GM21526 (cell line): ENCODE measurements around the gene TMEM26.

Experiments
- ATAC-seq: cut with Tn5 transposase; IDR thresholded peaks from one replicate; pipeline ENCODE4 v1.9.1; 2021; ENCODE audit warnings: moderate library complexity; ENCODE audit not compliant: unreplicated experiment, low FRiP score

Gene TMEM26

GRCh38 chr10:61452655-61453641, at the start of gene TMEM26:
Gene TMEM26, minus strand, starts transcription at chr10:61453381. Its CDS starts 300 bp downstream, at chr10:61453081.
- ATAC-seq = no peak

GRCh38 chr10:61500460-61500859, 47.3 kb upstream of the TMEM26 start:
- ATAC-seq = no peak

- ATAC-seq = no peak
These were observed 39.3 kb upstream of the TMEM26 start for GRCh38 chr10:61492364-61492995.

- ATAC-seq = no peak
These were observed 34.3 kb upstream of the TMEM26 start for GRCh38 chr10:61487506-61487905.

- ATAC-seq = no peak
These were observed 33.7 kb upstream of the TMEM26 start for GRCh38 chr10:61486738-61487396.

GRCh38 chr10:61486251-61486650, 33.1 kb upstream of the TMEM26 start:
- ATAC-seq = no peak

GRCh38 chr10:61481597-61481996, 28.4 kb upstream of the TMEM26 start:
- ATAC-seq = no peak

- ATAC-seq = no peak
These were observed 27.0 kb upstream of the TMEM26 start for GRCh38 chr10:61480208-61480607.

- no peak for ATAC-seq
These were observed 25.6 kb upstream of the TMEM26 start for GRCh38 chr10:61478621-61479312.

GRCh38 chr10:61477451-61477850, 24.3 kb upstream of the TMEM26 start:
- ATAC-seq = no peak

GRCh38 chr10:61476529-61476928, 23.3 kb upstream of the TMEM26 start:
- no peak for ATAC-seq

GRCh38 chr10:61475449-61475873, 22.3 kb upstream of the TMEM26 start:
- no peak for ATAC-seq

- ATAC-seq = no peak
These were observed 19.0 kb upstream of the TMEM26 start for GRCh38 chr10:61472090-61472674.

GRCh38 chr10:61471491-61471890, 18.3 kb upstream of the TMEM26 start:
- no peak for ATAC-seq

- no peak for ATAC-seq
These were observed 17.6 kb upstream of the TMEM26 start for GRCh38 chr10:61470740-61471139.

GRCh38 chr10:61465901-61466632, 12.9 kb upstream of the TMEM26 start:
- ATAC-seq = no peak

- no peak for ATAC-seq
These were observed 12.0 kb upstream of the TMEM26 start for GRCh38 chr10:61465171-61465496.

- no peak for ATAC-seq
These were observed 11.4 kb upstream of the TMEM26 start for GRCh38 chr10:61464461-61465170.
